Keratinocyte (primary cell): Measurements from ENCODE around the gene DNAJB5. TPM values are rescaled to one million over a fixed set of nuclear protein-coding genes. Genes with fewer than 3 reads are reported as not detected.
A peak's percentile ranks its signal among the peaks of the same experiment; 100 is the strongest.

ENCODE experiments used
- DNase-seq: peaks from one replicate; pipeline ENCODE4 v3.0.0-alpha.2; 2011; ENCODE audit warnings: low read depth, missing footprints, low spot score
- FAIRE-seq: peaks from 2 replicates; lab custom pipeline; 2011; peaks lifted over from hg19 to GRCh38; lab: Jason Lieb, UNC
- H2AFZ ChIP-seq: 2 replicates; pipeline ENCODE4 v1.6.0; 2012; ENCODE audit warnings: low read length, control low read depth, inconsistent platforms; ENCODE audit not compliant: control insufficient read depth
- H3K27ac ChIP-seq: 2 replicates; pipeline ENCODE4 v1.5.1; 2011; ENCODE audit warnings: low read length; ENCODE audit not compliant: control insufficient read depth, insufficient read depth
- H3K27me3 ChIP-seq: 3 replicates; pipeline ENCODE4 v1.6.0; 2011; ENCODE audit warnings: low read length; ENCODE audit not compliant: control insufficient read depth, insufficient read depth; ENCODE audit errors: extremely low read depth
- H3K36me3 ChIP-seq, 2 experiments: 2 replicates in 1 of 2; 3 replicates in 1 of 2; pipeline ENCODE4 v1.5.1; 2011; ENCODE audit warnings: low read length in 2 of 2, mild to moderate bottlenecking in 1 of 2; ENCODE audit not compliant: control insufficient read depth in 2 of 2, insufficient read depth in 2 of 2; ENCODE audit errors: extremely low read depth in 1 of 2
- H3K4me1 ChIP-seq: 3 replicates; pipeline ENCODE4 v1.5.1; 2011; ENCODE audit warnings: low read length; ENCODE audit not compliant: control insufficient read depth, insufficient read depth; ENCODE audit errors: extremely low read depth
- H3K4me2 ChIP-seq: 3 replicates; pipeline ENCODE4 v1.6.0; 2011; ENCODE audit warnings: low read depth, low read length; ENCODE audit not compliant: control insufficient read depth, insufficient read depth; ENCODE audit errors: extremely low read depth
- H3K4me3 ChIP-seq, 3 experiments: fragments of 200-600 bp in 1 of 3; sonication (generic) in 1 of 3; 2 replicates in 2 of 3; 3 replicates in 1 of 3; pipeline ENCODE4 v1.5.1; 2011 to 2016; ENCODE audit warnings: low read length in 3 of 3, mild to moderate bottlenecking in 3 of 3, control low read depth in 2 of 3, inconsistent platforms in 1 of 3, low read depth in 1 of 3, mixed read lengths in 1 of 3, mixed run types in 1 of 3, moderate library complexity in 1 of 3; ENCODE audit not compliant: control insufficient read depth in 2 of 3, insufficient read depth in 2 of 3; ENCODE audit errors: extremely low read depth in 1 of 3
- H3K79me2 ChIP-seq: 2 replicates; pipeline ENCODE4 v1.6.0; 2012; ENCODE audit warnings: low read length; ENCODE audit not compliant: control insufficient read depth, insufficient read depth
- H3K9ac ChIP-seq: 3 replicates; pipeline ENCODE4 v1.6.0; 2011; ENCODE audit warnings: low read length; ENCODE audit not compliant: control insufficient read depth, insufficient read depth; ENCODE audit errors: extremely low read depth
- H3K9me1 ChIP-seq: 3 replicates; pipeline ENCODE4 v1.6.0; 2011; ENCODE audit warnings: low read length; ENCODE audit not compliant: control insufficient read depth, insufficient read depth; ENCODE audit errors: extremely low read depth
- H3K9me3 ChIP-seq: 2 replicates; pipeline ENCODE4 v1.5.1; 2012; ENCODE audit warnings: low read depth, low read length; ENCODE audit not compliant: control insufficient read depth
- H4K20me1 ChIP-seq: 3 replicates; pipeline ENCODE4 v1.6.0; 2011; ENCODE audit warnings: low read length; ENCODE audit not compliant: control insufficient read depth, insufficient read depth; ENCODE audit errors: extremely low read depth
- EZH2 ChIP-seq: IDR thresholded peaks from one replicate; pipeline ENCODE4 v1.6.1; 2012; ENCODE audit warnings: inconsistent platforms, mild to moderate bottlenecking, low read length, moderate library complexity
- dilution Hi-C: fragments of 300-500 bp; cut with MboI; formaldehyde crosslinking; loops from one replicate; pipeline ENCODE4 v1.7.0; 2020; ENCODE audit warnings: low sequenced_read_pairs; ENCODE audit not compliant: extremely low pct_ligation_motif_present
- polyA plus RNA-seq, 5 experiments: library from polyadenylated mRNA; depleted of rRNA in 3 of 5; stranded (reverse) in 3 of 5; stranded (forward) in 1 of 5; unstranded in 1 of 5; fragments of >200 nt; gene quantifications; 1 replicate in 1 of 5; 2 replicates in 3 of 5; 3 replicates in 1 of 5; pipeline versions ENCODE4 v1.2.1 to v1.2.3, GENCODE V29; 2011 to 2012; ENCODE audit warnings: missing spikeins in 2 of 5, low read depth in 1 of 5, low replicate concordance in 1 of 5
- TF ChIP-seq, protein P1 (sequence below), 3 experiments: IDR thresholded peaks in 1 of 3; conservative IDR thresholded peaks in 1 of 3; optimal IDR thresholded peaks in 1 of 3; 2 replicates in 2 of 3; 3 replicates in 1 of 3; pipeline versions ENCODE3 to v1.5.1; 2011; ENCODE audit warnings: low read length in 3 of 3, mild to moderate bottlenecking in 3 of 3, moderate library complexity in 2 of 3, control low read depth in 1 of 3, inconsistent platforms in 1 of 3; ENCODE audit not compliant: insufficient read depth in 2 of 3; ENCODE audit errors: extremely low read depth in 1 of 3

Gene DNAJB5
- polyA plus RNA-seq, 1 donor (not counting 4 experiments of a cell fraction or from before 2014, with no cell fraction given): 2.4 TPM

- Histone ChIP-seq H3K4me1 (peaks cover 28% of the 10 kb centered on the region), H3K9ac (peak overlapping the region; percentile 19), H2AFZ (peak overlapping the region; percentile 50), H3K9me3 (no peaks in the 10 kb centered on the region), H3K27ac (peak overlapping the region; percentile 69), H3K27me3 (no peaks in the 10 kb centered on the region), H4K20me1 (no peaks in the 10 kb centered on the region), H3K79me2 (no peaks in the 10 kb centered on the region), H3K4me3 (peak overlapping the region in 2 of 3 experiments; percentile 33 to 47), H3K9me1 (no peaks in the 10 kb centered on the region), H3K4me2 (peak overlapping the region; percentile 83), H3K36me3 (peaks cover 6 to 8% of the 10 kb centered on the region in 2 experiments)
- peak; percentile 83 for FAIRE-seq
- peak; percentile 44 for DNase-seq
- TF ChIP-seq, protein P1, sequence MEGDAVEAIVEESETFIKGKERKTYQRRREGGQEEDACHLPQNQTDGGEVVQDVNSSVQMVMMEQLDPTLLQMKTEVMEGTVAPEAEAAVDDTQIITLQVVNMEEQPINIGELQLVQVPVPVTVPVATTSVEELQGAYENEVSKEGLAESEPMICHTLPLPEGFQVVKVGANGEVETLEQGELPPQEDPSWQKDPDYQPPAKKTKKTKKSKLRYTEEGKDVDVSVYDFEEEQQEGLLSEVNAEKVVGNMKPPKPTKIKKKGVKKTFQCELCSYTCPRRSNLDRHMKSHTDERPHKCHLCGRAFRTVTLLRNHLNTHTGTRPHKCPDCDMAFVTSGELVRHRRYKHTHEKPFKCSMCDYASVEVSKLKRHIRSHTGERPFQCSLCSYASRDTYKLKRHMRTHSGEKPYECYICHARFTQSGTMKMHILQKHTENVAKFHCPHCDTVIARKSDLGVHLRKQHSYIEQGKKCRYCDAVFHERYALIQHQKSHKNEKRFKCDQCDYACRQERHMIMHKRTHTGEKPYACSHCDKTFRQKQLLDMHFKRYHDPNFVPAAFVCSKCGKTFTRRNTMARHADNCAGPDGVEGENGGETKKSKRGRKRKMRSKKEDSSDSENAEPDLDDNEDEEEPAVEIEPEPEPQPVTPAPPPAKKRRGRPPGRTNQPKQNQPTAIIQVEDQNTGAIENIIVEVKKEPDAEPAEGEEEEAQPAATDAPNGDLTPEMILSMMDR (optimal IDR thresholded peaks at IDR 0.05 in 1 of 3, IDR thresholded peaks at IDR 0.05 in 1 of 3, conservative IDR thresholded peaks at IDR 0.05 in 1 of 3; ENCODE audit: extremely low read depth in 1 of 3, insufficient read depth in 2 of 3, low read length in 3 of 3): no peak
- no peak for TF ChIP-seq EZH2
- dilution Hi-C loops: no loop called here
These were observed 11.2 kb downstream of the DNAJB5 start for GRCh38 chr9:35000535-35001284.

DNA sequence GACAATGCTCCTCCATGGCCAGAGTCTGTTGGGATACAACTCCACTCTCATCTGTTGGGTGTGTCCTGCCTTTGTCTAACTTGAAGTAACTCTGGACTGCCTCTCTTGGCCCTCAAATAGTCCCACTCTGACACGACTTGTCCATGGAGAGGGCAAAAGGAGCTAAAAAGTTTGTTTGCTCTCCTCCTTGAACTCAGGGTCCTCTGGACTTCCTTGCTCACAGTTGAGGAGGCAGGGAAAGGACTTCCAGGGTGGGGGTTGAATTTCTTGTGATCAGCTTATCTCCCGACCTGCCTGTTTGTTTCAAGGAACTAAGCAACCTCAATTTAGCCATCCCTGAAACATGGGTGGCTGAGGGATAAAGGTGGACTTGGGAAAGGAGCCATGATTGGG lies 11.7 kb downstream of the DNAJB5 start:
- Histone ChIP-seq H3K27ac (peak overlapping the region; percentile 69), H3K4me1 (peaks cover 25% of the 10 kb centered on the region), H3K4me2 (peak overlapping the region; percentile 83), H3K9me1 (no peaks in the 10 kb centered on the region), H3K79me2 (no peaks in the 10 kb centered on the region), H3K9ac (peak overlapping the region; percentile 19), H4K20me1 (no peaks in the 10 kb centered on the region), H3K36me3 (peaks cover 6 to 8% of the 10 kb centered on the region in 2 experiments), H3K27me3 (no peaks in the 10 kb centered on the region), H3K4me3 (peak overlapping the region in 2 of 3 experiments; percentile 33 to 47), H3K9me3 (no peaks in the 10 kb centered on the region), H2AFZ (peak overlapping the region; percentile 50)
- DNase-seq (no peak), FAIRE-seq (peak; percentile 32)
- no peak for TF ChIP-seq EZH2
- TF ChIP-seq, protein P1 (optimal IDR thresholded peaks at IDR 0.05 in 1 of 3, IDR thresholded peaks at IDR 0.05 in 1 of 3, conservative IDR thresholded peaks at IDR 0.05 in 1 of 3; ENCODE audit: extremely low read depth in 1 of 3, insufficient read depth in 2 of 3, low read length in 3 of 3): no peak
- dilution Hi-C loops: no loop called here
